Erythroblast (primary cell): ENCODE data around the gene AGT.

Source experiments
- GATA1 ChIP-seq: IDR thresholded peaks from 2 replicates; pipeline ENCODE4 v1.6.1; 2011; ENCODE audit warnings: low read depth, mild to moderate bottlenecking, control low read depth, low read length, moderate library complexity
- POLR2A ChIP-seq: IDR thresholded peaks from 2 replicates; pipeline ENCODE4 v1.6.1; 2011; ENCODE audit warnings: mild to moderate bottlenecking, low read length

- TF ChIP-seq POLR2A (no peak), GATA1 (no peak)
Observed at GRCh38 chr1:230750576-230750975, 36.7 kb upstream of the AGT start.
